NCI-H446 (cell line): ENCODE data around the gene TIGD3.

ENCODE experiments used
- DNase-seq, 2 experiments: peaks; one replicate each; lab custom pipeline; 2025; lab: John Stamatoyannopoulos, UW

Gene TIGD3

DNA sequence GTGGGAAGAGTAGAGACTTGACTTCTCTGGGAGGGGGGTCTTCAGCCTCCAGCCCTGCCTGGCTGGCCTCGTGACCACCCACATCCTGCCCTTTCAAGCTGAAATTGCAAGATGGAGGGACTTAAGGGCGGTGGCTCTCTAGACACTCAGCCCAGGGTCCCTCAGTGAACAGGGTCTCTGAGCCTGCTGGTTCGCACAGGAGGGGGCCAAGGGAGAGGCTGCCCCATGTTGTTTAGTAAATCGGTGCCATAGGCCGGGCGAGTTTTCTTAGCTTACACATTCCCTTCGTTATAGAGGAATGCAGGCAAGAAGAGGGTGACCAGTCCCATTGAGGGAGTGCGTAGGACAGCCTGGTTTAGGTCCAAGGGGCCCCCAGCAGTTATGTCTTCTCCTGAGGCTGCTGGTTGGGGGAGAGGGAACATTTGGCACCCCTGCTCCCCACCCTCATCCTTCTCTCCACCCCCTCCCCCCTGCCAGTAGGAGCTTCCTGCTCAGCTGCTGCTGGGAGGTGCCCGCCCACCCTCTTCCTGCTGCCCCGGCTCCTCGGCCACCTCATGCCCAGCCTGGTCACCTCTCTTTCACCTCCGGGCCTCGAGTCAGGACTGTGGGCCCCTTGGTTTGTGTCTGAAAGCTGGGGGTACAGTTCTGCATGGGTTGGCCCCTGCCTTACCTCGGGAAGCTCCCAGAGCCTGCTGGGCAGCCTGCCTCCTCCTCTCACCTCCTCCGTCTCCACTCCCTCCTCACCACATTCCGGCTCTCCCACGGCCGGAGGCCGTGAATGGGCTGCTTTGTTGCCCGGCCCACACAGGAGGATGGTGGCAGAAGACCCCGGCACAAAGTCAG lies 35.8 kb downstream of the TIGD3 start:
- no peak for DNase-seq

DNA sequence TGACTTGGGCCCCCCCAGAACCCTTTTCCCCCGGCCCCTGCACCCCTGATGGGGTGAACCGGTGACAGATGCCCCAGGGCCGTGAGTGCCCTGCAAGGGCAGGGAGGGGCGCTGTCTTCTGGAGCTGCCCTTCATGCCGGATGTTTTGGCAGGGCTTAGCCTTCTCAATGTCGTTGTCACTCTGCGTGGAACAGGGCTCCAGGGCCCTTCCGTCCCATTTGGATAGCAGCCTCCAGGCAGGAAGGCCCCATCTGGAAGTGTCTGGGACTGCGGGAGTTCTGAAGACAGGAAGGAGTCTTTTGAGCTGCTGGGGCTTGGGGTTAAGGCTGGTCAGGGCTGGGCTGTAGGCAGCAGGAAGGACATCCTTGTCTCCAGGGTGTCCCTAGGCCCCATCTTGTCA lies 36.4 kb downstream of the TIGD3 start:
- no peak for DNase-seq

DNA sequence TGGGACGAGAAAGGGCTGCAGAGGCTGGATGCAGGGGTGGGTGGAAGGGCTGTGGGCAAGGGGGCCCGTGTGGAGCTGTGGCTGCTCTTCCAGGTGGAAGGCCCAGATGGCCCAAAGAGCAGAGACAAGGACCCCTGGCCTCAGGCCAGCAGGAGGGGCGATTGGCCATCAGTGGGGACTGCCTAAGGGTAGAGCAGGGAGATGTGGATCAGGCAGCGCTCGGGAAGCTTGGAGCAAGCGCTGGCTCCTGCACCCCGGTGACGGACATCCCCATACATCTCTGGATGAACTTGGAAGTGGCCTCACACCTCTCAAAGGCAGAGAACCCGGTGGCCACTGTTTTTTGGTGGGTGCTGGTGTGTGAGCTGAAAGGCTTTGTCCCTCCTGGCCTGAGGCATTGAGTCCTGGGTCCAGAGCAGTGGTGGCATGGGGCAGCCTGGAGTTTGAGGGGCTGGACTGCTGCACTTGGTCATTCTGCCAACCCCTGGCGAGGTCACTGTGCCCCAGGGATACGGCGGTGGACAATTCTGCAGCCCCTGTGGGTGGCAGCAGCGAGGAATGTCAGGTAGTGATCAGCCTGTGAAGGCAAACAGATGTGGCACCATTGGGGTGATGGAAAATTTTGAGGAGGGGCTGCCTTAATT lies 37.8 kb downstream of the TIGD3 start:
- DNase-seq = no peak

DNA sequence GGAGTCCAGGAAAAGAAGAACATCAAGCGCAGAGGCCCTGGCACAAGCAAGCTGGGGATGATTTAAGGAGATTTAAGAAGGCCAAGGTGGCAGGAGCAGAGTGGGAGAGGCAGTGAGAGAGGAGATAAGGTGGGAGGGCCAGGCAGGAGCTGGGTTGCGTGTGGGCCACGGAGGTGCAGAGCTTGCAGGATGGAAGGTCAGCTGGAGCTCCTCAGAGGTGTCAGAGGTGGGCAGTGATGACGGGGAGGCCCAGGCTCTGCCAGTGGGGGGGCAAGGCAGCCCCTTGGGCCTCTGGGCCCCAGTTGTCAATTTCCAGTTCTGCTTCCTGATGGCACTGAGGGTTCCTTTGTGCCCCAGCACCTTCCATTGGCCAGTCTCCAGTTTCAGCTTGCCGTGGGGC lies 38.3 kb downstream of the TIGD3 start:
- DNase-seq = no peak

DNA sequence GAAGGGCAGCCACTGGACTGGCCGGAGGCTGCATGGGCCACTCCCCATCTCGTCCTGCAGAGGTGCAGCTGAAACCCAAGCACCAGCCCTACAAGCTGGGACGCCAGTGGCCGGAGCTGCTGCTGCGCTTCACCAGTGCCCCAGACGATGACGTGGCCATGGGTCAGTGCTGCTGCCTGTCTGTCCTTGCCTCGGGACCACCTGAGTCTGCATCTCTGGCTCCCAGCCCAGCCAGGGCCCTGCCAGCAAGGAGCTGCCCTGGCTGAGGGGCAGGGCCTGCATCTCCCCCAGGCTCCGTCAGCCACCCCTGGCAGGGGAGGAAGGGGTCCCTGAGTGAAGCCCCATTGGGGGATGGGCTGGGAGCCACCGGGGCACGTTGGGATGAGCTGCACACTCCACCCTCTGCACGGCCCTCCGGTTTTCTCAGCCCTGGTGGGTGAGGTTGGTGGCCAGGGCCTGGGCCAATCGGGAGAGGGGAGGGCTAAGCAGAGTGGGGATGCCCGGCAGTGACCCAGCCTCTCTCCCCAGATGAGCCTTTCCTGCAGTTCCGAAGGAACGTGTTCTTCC lies 39.0 kb downstream of the TIGD3 start:
- no peak for DNase-seq

DNA sequence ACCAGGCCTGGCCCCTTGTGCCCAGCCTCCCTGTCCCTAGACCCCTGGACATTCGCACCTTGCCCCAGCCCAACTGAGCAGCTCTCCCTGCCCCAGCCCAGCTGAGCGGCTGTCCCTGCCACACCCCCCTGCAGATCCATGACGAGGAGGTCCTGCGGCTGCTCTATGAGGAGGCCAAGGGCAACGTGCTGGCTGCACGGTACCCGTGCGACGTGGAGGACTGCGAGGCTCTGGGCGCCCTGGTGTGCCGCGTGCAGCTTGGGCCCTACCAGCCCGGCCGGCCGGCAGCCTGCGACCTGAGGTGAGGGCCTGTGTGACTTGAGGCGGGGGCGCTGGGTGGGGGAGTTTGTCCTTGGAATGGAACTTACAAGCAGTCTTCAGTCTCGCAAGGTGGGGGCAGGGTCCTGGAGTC lies 39.6 kb downstream of the TIGD3 start:
- no peak for DNase-seq

DNA sequence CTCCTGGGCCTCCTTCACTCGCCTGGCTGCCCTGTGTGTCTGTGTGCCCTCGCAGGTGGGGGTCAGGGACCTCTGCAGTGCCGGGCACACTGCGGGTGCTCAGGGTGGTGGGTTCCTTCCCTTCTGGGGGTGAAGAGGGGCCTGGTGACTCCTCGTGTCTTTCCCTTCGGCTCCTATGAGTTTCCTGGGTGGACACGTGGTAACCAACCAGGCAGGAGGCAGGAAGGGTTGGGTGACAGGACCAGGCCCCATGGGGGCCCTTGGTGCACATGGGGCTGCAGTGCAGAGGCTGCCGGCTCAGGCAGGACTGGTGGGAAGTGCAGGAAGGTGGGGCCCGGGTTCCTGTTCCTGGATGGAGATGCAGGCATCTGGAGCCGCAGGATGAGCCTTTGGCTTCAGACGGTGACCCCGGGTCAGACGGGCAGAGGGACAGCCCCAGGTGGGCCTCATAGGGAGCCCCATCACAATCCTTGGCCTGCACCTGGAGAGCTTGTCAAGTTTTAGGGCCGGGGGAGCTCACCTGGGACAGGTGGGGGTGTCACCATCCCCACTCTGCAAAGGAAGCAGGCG lies 41.5 kb downstream of the TIGD3 start:
- no peak for DNase-seq

DNA sequence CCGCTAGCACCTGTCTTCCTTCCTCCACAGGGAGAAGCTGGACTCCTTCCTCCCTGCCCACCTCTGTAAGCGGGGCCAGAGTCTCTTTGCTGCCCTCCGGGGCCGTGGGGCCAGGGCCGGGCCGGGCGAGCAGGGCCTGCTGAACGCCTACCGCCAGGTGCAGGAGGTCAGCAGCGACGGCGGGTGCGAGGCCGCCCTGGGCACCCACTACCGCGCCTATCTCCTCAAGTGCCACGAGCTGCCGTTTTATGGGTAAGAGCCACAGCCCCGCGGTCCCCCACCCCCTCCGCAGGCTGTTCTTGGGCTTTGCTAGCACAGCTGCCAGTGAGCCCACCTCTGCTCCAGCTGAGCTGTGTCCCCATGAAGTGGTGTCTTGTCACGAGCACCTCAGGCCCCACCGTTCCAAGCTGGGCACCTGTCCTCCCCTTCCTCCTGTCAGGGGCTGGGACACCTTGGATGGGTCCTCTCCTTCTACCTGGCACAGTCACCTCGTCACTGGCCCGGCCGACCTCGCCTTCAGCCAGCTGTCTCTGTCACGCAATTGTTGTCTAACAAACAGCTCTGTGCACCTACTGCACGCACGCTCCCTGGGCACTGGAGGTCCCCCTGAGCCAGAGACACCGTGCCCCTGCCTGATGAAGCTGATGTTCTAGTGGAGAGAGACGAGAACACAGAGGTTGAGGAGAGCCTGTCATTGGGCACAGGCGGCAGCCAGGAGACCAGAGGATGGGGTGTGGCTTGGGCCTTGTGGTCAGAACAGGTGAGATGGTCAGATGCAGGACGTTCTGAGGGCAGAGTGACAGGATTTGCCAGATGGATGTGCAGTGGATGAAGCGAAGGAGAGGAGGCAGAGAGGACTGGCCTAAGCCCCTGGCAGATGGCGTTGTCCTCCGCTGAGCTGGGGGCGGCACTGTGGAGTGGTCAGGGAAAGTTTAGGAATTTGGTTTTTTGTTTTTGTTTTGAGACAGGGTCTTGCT lies 42.5 kb downstream of the TIGD3 start:
- DNase-seq = no peak

DNA sequence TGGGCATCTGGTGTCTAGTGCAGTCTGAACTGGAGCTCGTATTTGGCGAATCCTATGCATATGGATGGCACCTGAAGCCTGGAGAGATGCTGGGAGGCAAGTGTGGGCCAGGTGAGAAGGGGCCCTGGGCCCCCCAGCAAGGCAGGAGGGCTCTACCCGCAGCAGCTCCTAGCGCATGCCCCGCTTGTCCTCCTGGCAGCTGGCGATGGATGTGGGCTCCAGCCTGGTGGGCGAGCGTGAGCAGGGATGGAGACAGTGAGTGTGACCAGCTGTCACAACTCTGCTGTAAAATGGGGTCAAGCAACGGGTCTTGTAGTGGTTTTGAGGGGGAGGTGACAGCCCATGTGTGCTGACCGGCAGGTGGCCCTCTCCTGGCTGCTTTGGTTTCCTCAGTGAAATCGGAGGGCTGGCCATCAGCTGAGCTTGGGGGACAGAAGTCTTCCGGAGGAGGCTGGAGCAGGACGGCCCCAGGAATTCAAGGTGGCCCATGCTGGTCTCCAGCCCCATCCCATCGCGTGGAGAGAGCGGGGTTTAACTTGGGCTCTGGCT lies 43.9 kb downstream of the TIGD3 start:
- DNase-seq = no peak

DNA sequence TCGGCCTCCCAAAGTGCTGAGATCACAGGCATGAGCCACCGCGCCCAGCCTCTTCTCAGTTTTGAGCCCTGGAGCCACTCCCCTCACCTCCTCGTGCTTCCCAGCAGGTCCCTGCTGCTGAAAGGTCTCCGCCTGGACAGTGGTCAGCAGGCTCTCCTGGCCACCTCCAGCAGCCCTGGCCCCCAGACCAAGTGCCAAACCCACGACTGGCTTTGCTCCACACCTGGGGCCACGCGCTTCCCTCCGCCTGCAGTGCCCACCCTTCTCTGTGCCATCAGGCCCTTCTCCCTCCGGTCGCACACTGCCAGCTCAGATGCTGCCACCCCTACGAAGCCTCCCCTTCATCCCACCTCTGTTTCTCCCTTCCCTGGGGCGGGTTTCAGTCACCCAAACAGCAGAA lies 44.7 kb downstream of the TIGD3 start:
- DNase-seq = no peak

DNA sequence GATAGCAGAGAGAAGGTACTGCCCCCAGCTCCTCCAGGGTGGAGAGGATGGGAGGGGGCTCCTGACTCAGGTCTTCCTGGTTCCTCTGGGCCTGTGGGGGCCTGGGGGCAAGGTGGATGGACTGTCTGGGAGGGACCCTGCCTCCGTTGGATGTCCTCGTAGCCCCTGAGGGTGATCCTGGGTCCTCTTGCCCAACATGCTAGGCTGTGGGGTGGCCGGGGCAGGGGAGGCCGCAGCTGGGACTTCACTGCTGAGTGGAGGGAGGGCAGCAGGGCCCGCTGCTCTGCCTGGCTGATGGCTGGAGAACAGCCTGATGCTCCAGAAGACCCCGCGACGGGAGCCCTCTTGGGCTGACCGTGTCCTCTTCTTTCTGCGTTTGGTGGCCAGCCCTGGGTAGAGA lies 45.3 kb downstream of the TIGD3 start:
- DNase-seq = no peak

DNA sequence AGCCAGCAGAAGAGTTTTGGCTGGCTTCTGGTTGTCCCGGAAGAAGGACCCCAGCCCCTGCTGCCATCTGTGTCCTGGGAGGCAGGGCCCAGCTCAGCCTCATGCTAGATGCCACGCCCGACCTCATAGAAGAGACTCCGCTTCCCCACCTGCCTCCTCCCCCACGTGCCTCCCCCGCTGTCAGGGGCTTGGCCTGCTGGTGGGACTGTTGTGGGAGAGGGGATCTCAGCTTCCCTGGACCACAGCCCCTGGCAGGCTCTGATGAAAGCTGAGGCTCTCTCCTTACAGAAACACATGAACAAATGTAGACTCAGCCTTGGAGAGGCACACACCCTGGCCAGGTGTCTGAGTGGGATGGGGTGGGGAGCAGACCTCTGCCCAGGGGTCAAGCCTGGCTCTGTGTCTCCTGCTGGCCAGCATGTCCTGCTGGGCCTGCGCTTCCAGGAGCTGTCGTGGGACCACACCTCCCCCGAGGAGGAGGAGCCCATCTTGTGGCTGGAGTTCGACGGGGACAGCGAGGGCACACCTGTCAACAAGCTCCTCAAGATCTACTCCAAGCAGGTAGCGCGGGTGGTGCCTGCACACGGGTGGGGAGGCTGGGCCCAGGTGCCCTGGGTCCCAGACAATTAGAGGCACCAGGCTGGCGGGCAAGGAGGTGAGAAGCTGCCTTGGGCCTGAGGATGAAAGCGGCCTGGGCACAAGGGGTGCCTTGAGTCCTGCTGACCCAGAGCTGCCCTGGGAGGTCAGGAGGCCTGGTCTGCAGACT lies 45.9 kb downstream of the TIGD3 start:
- DNase-seq = no peak

DNA sequence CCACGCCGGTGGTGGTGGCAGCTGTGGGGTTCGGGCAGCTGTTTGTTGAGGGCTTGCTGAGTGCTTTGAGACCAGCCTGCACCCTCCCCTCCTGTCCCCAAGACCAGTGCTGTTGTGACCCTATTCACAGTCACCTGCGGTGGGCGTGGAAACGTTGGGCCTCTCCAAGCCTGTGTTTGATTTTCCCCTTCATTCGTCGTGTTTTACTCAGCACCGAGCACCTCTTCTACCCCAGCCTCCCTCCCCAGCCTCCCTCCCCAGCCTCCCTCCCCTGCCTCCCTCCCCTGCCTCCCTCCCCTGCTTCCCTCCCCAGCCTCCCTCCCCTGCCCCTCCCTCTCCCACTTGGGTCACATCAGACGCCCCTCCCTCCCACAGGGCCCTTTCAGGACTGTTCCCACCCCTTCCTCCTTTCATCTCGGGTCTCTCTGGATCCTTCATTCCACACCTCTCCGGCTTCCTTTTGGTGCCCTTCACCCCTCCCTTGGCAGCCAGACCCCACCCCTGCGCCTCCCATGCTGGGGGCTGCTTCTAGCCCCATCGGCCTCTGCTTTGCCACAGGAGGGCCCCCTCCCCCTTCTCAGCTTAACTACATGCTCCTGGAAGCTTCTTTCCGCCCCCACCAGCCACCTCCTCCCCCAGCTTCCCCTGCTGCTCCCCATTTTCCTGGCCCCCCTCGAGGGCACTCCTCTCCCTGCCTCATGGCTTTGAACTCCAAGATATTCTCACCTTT lies 46.7 kb downstream of the TIGD3 start:
- DNase-seq = no peak

DNA sequence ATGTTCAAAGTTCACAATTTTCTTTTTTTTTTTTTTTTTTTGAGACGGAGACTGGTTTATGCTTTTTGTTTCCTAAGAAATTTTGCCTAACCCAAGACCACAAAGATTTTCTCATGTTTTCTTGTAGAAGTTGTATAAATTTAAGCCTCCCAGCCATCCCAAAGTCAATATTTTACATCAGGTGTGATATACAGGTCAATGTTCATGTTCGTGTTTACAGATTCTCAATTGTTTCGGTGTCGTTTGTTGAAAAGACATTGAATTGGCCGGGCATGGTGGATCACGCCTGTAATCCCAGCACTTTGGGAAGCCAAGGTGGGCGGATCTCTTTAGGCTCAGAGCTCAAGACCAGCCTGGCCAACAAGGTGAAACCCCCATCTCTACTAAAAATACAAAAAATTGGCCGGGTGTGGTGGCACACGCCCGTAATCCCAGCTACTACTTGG lies 47.3 kb downstream of the TIGD3 start:
- DNase-seq = no peak

DNA sequence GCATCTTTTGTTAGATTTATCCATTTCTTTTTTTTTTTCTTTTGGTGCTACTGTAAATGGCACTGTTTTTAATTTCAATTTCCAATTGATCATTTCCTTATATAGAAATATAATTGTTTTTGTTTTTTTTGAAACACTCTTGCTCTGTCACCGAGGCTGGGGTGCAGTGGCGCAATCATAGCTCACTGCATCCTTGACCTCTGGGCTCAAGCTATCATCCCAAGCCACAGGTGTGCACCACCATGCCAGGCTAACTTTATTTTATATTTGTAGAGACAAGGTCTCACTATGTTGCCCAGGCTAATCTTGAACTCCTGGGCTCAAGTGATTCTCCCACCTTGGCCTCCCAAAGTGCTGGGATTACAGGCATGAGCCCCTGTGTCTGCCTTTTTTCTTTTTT lies 48.2 kb downstream of the TIGD3 start:
- no peak for DNase-seq

DNA sequence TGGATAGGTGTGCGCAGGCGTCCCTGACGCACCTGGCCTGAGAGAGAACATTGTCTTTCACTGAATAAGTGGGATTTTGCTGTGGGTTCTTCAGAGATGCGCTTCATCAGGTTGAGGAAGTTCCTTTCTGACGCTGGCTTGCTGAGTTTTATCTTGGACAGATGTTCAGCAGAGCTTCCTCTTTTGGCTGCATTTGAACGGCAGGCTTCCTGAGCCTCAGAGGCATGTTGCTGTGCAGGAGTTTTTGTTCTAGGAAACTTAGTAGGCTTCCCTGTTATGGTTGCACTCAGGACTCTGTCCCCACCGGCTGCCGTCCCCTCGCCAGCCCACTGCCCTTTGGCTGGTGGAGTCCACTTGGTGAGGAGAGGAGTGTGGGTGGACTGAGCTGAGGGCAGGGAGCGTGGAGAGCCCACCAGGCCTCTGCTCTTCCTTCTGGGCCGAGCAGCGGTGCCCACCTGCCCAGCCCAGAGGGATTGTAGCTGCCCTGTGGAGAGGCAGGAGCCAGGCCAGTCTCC lies 49.1 kb downstream of the TIGD3 start:
- no peak for DNase-seq

DNA sequence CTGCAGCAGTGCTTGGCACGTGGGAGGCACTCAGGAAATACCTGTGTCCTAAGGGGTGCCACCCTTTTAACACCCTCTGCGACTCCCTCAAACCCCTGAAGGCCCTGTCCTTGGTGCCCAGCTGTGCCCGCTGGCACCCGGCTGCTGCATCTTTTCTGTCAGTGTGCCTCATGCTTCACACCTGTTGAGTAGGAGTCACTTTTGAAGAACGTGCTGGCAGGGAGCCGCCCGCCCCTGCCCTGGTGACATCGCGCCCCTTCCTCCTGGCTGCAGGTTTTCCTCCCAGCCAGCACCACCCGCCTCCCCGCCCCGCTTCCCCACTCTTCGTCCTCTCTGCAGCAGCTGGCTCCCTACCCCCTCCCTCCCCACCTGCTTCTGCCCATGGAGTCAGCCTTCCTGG lies 49.7 kb downstream of the TIGD3 start:
- DNase-seq = no peak

DNA sequence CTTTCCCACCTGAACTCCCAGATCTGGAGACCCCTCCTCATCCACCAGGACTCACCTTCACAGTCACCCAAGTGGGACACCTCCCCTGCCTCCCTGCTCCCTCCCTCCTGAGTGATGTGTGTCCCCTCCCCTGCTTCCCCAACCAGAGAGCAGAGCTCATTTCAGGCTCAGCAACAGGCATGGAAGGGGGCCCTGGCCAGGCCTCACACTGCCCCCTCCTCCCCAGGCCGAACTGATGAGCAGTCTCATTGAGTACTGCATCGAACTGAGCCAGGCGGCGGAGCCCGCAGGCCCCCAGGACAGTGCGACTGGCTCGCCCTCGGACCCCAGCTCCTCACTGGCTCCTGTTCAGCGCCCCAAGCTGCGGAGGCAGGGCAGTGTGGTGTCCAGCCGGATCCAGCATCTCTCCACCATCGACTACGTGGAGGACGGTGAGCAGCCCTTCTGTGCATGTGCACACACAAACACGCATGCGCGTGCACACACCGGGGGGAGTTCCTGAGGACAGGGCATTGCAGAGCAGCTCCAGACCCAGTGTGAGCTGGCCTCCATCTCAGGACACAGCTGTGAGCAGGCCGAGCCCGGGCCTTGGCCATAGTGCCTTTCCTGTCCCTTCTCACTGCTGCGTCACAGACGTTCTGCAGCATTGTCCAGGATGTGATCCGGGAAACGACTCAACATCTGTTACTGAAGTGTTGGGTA lies 50.2 kb downstream of the TIGD3 start:
- no peak for DNase-seq
